ENCODE measurements around the gene CREBBP. TPM values are rescaled to one million over a fixed set of nuclear protein-coding genes. Genes with fewer than 3 reads are reported as not detected.

The CREBBP gene
- polyA plus RNA-seq, 1 donor (not counting 4 experiments of a cell fraction or from before 2014, with no cell fraction given), result 5.0 TPM

DNA sequence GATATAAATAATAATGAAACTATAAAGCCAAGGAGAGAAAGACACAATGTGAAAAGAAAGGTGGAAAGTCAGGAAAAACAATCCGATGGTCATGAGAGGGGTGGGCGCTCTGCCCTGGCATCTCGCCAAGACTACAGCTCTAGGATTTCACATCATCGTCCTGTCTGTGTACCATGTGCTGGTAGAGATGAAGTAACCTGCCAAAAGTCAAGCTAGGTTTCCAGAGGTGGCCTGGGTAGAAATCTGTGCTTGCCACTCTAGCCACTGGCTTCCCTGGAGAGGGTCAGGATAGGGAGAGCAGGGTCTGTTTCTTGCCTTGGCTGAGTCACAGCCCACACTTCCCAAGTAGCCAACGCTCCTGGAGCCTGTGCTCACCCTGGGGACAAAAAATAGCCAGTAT is 132.2 kb downstream of the CREBBP start:
- Histone ChIP-seq H3K27ac (ENCODE audit: control insufficient read depth, insufficient read depth, low read length) (no peak overlapping the region), H3K79me2 (ENCODE audit: control insufficient read depth, insufficient read depth, low read length) (no peaks in the 10 kb centered on the region), H3K4me3 (ENCODE audit: control insufficient read depth in 2 of 3, extremely low read depth in 1 of 3, insufficient read depth in 2 of 3, low read depth in 1 of 3, low read length in 3 of 3) (no peak overlapping the region), H3K9me3 (ENCODE audit: control insufficient read depth, low read depth, low read length) (no peaks in the 10 kb centered on the region), H3K27me3 (ENCODE audit: control insufficient read depth, extremely low read depth, insufficient read depth, low read length) (no peaks in the 10 kb centered on the region), H3K36me3 (ENCODE audit: control insufficient read depth in 2 of 2, extremely low read depth in 1 of 2, insufficient read depth in 2 of 2, low read length in 2 of 2) (peaks cover 25 to 29% of the 10 kb centered on the region in 2 experiments), H3K4me2 (ENCODE audit: control insufficient read depth, extremely low read depth, insufficient read depth, low read depth, low read length) (no peak overlapping the region), H4K20me1 (ENCODE audit: control insufficient read depth, extremely low read depth, insufficient read depth, low read length) (no peaks in the 10 kb centered on the region), H2AFZ (ENCODE audit: control insufficient read depth, low read length) (no peak overlapping the region), H3K9ac (ENCODE audit: control insufficient read depth, extremely low read depth, insufficient read depth, low read length) (no peak overlapping the region), H3K4me1 (ENCODE audit: control insufficient read depth, extremely low read depth, insufficient read depth, low read length) (no peaks in the 10 kb centered on the region), H3K9me1 (ENCODE audit: control insufficient read depth, extremely low read depth, insufficient read depth, low read length) (no peaks in the 10 kb centered on the region)
- FAIRE-seq (no peak), DNase-seq (ENCODE audit: low read depth, low spot score) (no peak)
- dilution Hi-C loops (cut with MboI; ENCODE audit: extremely low pct_ligation_motif_present, low sequenced_read_pairs), result no loop called here
- TF ChIP-seq EZH2 (IDR thresholded peaks at IDR 0.05; ENCODE audit: low read length) (no peak), CTCF (optimal IDR thresholded peaks at IDR 0.05 in 1 of 3, IDR thresholded peaks at IDR 0.05 in 1 of 3, conservative IDR thresholded peaks at IDR 0.05 in 1 of 3; ENCODE audit: extremely low read depth in 1 of 3, insufficient read depth in 2 of 3, low read length in 3 of 3) (no peak)

GRCh38 chr16:3745751-3746355 is 134.7 kb downstream of the CREBBP start:
- DNase-seq (ENCODE audit: low read depth, low spot score), result no peak
- Histone ChIP-seq H3K9ac (ENCODE audit: control insufficient read depth, extremely low read depth, insufficient read depth, low read length) (no peak overlapping the region), H3K27me3 (ENCODE audit: control insufficient read depth, extremely low read depth, insufficient read depth, low read length) (no peaks in the 10 kb centered on the region), H3K4me1 (ENCODE audit: control insufficient read depth, extremely low read depth, insufficient read depth, low read length) (no peaks in the 10 kb centered on the region), H3K79me2 (ENCODE audit: control insufficient read depth, insufficient read depth, low read length) (no peaks in the 10 kb centered on the region), H3K9me3 (ENCODE audit: control insufficient read depth, low read depth, low read length) (no peaks in the 10 kb centered on the region), H4K20me1 (ENCODE audit: control insufficient read depth, extremely low read depth, insufficient read depth, low read length) (no peaks in the 10 kb centered on the region), H3K27ac (ENCODE audit: control insufficient read depth, insufficient read depth, low read length) (no peak overlapping the region), H2AFZ (ENCODE audit: control insufficient read depth, low read length) (no peak overlapping the region), H3K36me3 (ENCODE audit: control insufficient read depth in 2 of 2, extremely low read depth in 1 of 2, insufficient read depth in 2 of 2, low read length in 2 of 2) (peaks cover 27 to 33% of the 10 kb centered on the region in 2 experiments), H3K4me2 (ENCODE audit: control insufficient read depth, extremely low read depth, insufficient read depth, low read depth, low read length) (no peak overlapping the region), H3K4me3 (ENCODE audit: control insufficient read depth in 2 of 3, extremely low read depth in 1 of 3, insufficient read depth in 2 of 3, low read depth in 1 of 3, low read length in 3 of 3) (no peak overlapping the region), H3K9me1 (ENCODE audit: control insufficient read depth, extremely low read depth, insufficient read depth, low read length) (no peaks in the 10 kb centered on the region)
- no peak for TF ChIP-seq EZH2 (IDR thresholded peaks at IDR 0.05; ENCODE audit: low read length)
- TF ChIP-seq CTCF (optimal IDR thresholded peaks at IDR 0.05 in 1 of 3, IDR thresholded peaks at IDR 0.05 in 1 of 3, conservative IDR thresholded peaks at IDR 0.05 in 1 of 3; ENCODE audit: extremely low read depth in 1 of 3, insufficient read depth in 2 of 3, low read length in 3 of 3), result no peak
- dilution Hi-C loops (cut with MboI; ENCODE audit: extremely low pct_ligation_motif_present, low sequenced_read_pairs), result no loop called here
- FAIRE-seq, result no peak
